DMS114 treated with DMSO at 0.1 percent for 48 hours (cell line): ENCODE results near the gene TMTC4.
"Not testable (repeated sequence)": the region's sequence is repeated elsewhere in the genome, so short reads cannot be mapped to it uniquely, and the experiment has no call there.

ENCODE experiments used
- DNase-seq: peaks from one replicate; lab custom pipeline; 2025; ENCODE audit not compliant: unreplicated experiment; lab: John Stamatoyannopoulos, UW

Gene TMTC4

DNA sequence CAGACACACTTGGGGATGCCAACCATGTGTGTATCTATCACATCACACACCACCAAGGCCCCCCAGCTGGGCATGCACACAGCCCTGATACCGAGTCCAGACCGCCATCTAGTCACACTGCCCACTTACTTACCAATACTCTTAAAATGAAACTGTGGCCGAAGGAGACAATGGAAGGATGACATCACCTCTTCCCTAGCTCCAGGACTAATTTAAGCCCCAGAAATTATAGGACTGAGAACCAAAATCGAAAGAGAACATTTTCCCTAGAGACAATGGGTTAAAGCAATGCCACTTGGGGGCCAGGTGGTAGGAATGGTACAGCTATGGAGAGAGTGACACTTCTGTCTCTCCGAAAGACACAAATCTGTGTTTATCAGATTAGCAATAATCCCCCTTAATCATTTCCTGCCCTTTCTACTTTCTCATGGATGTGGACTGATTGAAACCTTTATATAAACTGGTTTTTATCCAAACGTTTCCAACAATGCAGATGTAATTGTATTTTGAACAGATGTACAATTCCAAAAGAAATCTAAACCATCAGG lies 85.3 kb downstream of the TMTC4 start:
- DNase-seq, result no peak

DNA sequence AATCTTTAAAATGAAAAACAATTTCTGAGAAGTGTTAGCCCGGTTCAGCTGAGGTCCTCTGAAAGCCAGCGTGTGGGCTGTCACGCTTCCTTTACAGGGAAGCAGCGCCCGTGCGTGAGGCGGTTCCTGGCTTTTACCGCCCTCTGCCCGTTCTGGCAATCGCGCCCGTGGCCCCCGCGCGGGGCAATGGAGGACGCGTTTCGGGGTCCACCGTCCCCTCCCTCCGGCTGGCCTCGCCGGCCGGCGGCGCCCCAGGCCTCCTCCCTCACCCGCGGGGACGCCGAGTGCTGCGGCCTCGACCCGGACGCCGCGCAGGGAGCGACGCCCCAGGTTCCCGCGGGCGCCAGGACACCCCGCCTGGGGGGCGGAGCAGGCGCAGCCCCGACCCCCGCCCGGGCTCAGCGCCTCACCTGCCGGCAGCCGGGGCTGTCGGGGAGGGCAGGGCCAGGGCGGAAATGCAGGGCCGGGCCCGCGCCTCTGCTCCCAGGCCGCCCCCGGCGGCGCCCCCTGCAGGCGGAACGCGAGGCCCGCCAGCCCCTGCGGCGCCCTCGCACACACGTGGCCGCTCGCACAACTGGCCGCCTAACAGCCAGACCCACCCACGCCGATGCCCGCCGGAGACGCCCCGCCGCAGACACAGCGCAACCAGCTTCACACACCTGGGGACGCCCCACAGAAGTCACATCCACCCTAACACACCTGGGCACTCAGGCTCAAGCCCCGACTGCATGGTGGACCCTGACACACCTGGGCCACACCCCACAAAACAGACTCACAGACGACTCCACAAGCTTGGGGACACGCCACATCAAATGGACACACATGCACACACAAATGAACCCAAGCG lies 86.0 kb downstream of the TMTC4 start, which contains the start of gene GGACT:
Gene GGACT (minus strand): TSS at position 459 of the 847 bp plus-strand sequence. CDS start 56,198 bp downstream, outside the sequence.
- DNase-seq, result no peak

DNA sequence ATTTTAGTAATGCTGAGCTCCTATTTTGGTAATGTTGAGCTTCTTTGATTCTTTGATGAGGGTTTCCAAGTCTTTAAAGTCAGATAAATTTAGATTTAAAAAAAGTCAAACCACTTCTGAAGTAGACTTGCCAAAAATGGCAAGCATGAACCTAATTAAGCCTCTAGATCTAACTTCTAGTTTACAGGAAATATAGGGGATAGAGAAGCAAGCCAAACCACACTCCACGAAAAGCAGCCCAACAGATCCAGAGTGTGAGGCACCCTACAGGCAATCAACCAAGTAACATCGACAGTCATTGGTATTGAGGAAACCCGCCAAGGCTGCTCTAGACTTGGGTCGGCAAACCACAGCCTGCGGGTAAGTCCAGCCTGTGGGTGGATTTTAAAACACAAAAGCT lies 89.7 kb downstream of the TMTC4 start:
- no peak for DNase-seq

DNA sequence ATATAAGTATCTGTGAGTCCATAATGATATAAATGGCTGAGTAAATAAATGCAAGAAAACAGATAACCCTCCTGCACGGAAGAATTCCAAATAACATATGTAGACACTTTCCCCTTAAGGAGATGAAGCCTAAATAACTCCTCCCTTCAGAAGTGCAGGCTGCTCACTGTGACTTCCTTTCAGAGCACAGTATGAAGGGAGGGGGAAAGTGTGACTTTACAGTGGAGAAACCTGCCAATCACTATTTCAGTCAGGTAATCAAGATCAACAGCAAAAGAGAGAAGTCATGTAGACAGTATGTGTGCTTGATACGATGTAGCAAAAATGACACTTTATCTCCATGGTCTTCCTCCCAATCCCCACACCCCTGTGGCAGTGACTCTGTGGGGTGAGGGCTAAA lies 93.1 kb downstream of the TMTC4 start:
- no peak for DNase-seq

DNA sequence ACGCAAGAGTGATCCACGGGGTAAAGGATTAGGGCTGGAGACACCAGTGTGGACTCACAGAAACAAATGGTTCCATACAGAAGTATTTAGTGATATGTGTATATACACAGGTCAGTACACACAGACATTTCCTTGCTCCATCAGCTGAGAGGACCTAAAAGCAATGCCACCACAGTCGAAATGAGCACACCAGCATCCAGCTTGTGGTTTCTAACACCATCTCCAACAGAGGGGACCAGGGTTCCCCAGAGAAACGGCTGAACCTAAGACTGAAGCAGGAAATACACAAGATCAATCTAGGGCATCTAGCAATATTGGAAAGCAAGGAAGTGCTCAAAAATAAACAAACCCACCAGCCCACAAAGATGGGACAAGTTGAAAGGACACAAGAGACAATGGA lies 93.6 kb downstream of the TMTC4 start:
- no peak for DNase-seq

DNA sequence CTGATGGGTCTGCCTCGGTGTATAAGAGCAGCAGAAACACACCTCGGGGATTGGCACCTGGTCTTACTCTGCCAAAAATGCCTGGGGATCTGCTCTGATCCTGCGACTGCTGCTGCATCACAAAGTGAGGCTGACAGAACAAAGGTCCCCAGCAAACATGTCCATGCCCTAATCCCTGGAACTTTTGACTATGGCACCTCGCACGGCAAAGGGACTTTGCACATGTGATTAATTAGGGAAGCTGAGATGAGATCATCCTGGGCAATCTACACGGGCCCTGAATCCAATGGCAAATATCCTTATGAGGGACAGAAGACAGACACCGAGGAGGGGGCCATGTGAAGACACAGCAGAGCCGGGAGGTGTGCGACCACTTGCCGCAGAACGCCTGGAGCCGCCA lies 94.5 kb downstream of the TMTC4 start:
- DNase-seq, result no peak

DNA sequence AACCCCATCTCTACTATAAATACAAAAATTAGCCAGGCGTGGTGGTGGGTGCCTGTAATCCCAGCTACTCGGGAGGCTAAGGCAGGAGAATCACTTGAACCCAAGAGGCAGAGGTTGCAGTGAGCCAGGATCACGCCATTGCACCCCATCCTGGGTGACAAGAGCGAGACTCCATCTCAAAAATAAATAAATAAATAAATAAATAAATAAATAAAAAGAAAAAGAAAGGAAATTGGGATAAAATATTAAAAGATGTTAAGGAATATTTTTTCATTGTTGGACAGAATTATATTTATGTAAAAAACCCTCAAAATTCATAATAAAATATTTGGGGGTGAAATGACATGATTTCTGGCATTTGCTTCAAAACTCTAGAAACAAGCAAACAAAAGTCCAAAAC lies 97.4 kb downstream of the TMTC4 start:
- not testable (repeated sequence) for DNase-seq

DNA sequence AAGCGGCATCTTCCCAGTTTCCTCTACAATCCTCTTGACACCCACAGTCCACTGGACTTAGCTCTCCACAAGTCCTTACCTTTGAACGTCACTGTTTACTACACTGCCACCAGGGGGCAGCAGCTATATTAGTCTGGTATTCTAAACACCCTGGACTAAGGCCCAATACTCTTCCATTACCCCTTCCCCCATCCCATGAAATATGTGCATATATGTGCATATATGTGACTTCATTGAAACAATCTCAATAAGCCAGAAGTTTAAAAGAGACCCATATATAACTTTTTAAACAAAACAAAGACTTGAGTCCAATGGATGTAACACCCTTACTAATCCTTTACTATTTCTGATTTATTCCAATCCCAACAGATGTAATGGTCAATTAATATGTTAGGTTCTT lies 101.5 kb downstream of the TMTC4 start:
- DNase-seq, result peak; percentile 40

DNA sequence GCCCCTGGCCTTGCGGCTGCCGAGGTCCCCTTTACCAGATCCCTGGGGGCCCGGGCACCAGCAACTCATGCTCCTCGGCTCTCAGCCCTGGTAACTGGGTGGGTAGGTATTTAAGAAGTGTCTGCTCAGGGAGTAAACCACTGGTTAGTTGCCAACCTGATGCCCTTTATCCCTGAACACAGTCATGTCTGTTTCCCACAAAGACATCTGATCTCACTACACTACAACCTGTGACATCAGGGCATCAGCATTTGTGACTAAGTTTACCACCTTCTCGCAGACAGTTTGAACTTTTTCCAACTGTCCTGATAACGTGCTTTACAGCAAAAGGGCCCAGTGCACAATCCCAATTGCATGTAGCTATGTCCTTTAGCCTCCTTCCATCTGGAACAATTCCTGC lies 108.1 kb downstream of the TMTC4 start:
- DNase-seq, result no peak

DNA sequence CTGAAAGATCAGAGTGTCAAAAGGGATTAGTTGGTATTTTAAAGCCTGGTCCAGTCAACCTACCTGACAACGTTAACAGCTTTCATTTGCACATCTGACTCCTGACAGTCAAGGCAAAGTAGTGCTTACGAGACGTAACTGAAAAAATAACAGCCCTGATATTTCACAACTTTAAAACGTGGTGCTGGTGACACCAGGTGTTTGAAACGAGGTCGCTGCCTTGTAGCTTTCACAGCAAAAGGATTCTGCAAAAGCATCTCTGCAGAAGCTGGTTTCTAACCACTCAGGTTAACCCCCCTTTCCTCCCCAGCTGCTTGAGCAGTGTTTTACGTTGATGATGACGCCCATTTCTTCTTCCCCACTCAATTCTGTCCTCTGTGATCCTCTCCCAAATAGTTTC lies 109.3 kb downstream of the TMTC4 start:
- no peak for DNase-seq

DNA sequence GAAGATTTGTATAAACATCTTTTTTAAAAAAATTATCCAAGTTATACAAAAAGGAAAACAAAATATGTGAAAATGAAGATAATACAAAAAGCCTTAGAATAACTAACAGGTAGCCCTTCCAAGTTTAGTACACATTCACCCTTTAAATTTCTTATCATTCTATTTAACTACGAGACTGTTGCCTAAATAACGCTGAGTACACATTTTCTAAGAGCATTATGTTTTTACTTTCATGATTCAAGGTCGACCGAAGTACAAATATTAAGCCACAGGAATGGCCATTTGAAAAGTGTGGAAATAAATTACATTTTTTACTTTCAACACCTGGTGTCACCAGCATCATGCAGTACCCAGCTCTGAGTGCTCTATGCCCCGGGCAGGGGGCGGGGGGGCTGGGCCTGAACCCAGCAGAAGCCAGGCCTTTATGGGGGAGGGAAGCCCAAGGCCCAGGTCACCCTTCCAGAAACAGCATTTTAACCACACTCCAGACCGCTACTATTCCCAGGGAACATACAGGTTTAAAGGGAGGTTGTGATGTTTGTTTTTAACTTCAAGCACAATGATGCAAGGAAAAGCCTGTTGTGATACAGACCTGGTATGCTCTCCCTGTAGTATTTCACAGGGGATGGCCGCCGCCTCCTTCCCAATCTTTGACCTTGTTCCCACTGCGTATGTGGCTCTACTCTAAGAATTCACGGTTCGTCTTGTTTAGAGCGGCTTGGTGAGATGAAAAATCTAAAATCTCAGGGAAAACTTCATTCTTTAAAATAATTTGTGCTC lies 110.0 kb downstream of the TMTC4 start:
- DNase-seq, result no peak

DNA sequence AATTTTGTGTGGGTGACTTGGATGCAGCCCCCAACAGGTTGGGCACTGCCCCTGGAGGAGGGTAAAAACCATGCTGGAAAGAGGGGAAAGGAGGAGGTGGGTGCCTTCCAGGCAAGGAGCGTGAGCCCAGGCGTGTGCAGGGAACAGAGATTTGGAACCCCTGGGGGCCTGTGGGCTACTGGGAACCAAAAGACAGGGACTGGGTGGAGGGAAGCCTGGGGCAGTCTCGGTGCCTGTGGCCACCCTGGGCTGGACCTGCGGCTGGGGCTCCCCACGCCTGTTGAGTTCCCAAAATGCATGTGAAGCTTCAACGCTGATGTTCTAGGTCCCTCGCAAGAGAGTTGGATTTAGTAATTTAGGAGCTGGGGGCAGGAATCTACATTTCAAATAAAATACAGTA lies 110.8 kb downstream of the TMTC4 start:
- DNase-seq, result no peak

DNA sequence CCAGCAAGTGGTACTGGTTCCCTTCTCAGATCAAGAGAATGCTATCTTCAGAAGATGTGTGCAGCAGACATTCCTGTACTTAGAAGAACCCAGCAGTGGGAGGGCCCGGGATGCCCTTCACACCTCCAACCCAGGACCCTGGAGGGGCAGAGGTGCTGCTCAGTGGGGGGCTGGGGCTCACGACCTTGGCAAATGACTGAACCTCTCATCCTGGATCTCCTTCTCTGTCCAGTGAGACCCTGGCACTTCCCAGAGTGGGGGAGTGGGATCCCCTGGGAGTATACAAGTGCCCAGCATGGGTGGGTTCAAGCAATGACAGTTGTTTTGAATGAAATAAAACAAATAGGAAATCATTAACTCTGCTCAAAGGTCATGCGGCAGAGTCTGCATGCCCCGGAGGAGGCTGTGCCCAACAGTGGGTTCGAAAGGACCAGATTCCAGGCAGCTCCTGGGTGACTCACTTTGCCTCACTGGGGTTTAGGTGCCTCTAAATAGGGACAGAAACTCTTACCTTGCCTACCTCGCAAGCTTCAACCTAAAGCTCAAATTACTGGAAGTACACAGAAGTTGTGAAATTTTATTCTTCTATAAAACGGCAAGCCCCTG lies 112.9 kb downstream of the TMTC4 start:
- DNase-seq, result no peak

DNA sequence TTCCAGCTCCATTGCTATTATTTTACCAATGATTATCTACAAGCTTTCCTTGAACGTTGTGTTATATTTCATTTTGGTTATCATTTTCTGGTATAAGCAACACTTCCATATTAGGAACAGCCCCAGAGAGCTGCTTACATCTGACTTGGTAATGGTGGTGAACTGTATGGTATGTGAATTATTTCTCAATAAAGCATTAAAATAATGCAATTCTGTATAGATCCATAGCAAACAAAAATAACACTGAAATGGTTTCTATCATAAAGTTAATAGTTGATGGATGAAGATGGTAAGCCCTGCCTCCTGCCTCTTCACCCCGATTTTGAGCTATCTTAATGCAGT lies 113.5 kb downstream of the TMTC4 start:
- no peak for DNase-seq

DNA sequence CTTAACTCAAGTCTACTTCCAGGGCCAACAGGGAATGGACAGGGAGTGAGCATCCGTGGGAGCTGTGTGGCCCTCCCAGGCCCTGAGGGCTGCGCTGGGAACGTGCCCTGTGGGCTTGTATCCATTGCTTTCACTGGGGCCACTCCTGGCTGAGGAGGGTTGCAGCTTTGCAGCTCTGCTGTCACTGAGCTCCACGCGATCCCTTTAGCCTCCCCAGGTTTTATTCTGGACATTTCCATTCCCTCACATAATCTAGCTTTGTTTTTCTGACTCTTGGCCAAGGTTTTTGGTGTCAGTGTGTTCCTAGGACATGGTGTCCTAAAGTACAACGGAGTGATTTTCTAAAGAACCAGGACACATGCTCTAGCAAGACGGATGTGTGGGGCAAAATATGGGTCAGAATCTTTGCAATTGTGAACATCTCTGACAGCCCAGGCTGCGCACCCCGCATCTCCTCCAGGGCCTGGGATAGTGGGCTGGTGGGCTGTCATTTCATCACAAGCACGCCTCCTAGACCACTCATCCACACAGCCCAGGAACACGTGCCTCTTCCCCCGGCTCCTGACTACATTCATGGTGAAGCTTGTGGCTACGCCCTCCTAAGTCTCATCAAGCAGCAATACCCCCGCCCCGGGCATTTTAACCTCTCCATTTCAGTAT lies 114.0 kb downstream of the TMTC4 start:
- DNase-seq, result no peak

DNA sequence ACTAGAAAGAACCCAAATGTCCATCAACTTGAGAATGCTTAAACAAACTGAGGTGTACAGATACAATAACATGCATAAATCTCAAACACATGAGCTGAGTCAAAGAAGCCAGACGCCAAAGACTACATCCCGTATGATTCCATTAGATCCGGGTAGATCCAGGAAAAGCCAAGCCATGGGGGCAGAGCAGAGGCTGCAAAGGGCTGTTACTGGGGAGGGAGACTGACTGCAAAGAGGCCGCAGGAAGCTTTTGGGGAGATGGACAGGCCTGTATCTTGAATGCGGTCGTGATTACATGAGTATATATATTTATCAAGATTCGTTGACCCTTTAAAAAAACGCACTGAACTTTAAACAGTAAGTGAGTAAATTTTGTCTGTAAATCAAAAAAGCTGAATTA lies 114.7 kb downstream of the TMTC4 start:
- no peak for DNase-seq
